Limb (tissue), 2 donors: ENCODE measurements around the gene RSPH9.
A peak's percentile ranks its signal among the peaks of the same experiment; 100 is the strongest.
"Not testable (repeated sequence)": the region's sequence is repeated elsewhere in the genome, so short reads cannot be mapped to it uniquely, and the experiment has no call there.

ENCODE experiments used
- DNase-seq, 2 donors: peaks; one replicate each; pipeline ENCODE4 v3.0.0-alpha.2; 2016; ENCODE audit errors: extremely low spot score in 2 of 2

Gene RSPH9

GRCh38 chr6:43682724-43683429, 38.0 kb downstream of the RSPH9 start:
- DNase-seq, result no peak

DNA sequence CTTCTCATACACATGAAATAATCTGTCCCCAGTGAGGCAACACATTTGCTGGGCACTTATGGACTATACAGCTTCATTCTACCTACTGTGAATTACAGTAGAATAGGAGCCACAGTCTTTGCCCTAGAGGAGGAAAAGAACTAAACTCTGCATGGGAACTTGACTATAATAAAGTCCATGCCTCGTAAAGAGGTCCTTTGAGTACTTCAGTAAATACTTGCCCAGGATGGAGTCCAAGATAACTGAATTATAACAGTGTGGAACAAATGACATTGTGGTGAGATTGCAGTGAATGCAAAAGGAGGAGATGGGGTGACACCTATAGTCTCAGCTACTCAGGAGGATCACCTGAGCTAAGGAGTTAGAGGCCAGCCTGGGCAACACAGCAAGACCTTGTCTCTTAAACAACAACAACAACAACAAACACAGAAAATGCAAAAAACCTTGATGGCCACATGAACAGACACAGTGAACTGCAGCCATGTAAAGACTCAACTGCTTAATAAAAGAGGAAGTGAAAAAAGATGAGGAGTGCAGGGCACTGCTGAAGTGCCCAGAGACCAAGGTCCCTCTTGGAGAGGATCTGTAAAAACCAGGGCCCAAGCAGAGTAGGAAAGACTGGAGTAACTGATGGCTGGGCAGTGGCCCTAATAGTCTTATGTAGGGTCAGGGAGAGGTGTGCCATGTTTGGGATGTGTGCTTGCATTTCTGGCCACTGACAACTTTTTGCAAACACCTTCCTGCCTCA, 39.0 kb downstream of the RSPH9 start:
- DNase-seq, result no peak

DNA sequence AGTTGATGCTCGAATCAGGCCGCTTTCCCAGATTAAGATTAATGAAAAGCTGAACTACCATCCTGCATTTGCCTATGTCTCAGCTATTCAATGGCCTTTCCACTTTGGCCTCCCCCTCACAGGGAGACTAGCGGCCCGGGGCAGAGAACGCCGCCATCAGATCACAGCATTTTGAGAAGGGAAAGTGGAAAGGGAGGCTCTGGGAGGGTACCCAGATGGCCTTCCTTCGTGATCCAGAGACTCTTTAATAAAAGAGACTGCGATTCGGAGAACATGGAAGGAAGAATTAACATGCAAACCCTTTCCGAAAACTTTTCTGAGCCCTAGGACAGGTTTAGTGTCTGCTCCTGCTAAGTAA, 42.2 kb downstream of the RSPH9 start:
- DNase-seq, result no peak

DNA sequence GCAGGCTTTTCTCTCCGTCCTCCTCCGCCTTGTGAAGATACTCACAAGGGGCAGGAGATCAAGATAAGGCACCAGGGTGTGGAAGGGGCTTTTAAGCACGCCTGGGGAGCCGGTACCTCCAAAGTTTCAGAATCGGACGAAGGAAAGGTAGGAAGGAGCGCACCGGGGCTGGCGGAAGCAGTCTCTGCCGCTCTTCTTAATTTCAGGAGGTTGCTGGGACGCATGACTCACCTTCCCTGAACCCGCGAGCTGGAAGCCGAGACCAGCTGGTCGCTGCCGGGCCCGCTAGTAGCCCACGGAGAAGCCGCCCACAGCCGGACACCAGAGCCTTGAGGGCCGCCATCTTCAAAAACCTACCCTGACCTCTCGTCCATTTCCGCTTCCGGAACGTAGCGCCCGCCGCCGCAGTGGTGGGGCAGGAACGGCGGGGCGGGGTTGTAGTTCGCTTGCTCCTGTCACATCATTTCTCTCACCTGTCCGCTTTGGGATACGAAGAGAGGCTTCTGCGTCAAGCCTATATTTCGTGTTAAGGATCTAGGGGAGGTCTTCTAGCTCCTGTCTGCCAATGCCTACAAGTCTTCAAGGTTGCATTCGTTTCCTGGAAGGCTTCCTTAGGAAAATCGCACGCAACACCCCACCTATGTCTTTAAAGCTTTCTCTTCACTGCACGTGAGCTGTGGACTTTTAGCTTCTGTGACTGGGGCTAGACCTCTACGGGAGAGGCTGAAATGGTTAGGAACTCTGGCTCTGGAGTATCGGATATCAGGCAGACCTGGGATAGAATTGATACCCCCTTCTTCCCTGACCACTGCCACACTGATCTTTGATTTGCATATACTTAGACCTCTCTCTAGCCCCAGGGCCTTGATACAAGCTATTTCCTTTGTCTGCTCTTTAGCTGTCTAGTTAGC, 42.9 kb downstream of the RSPH9 start, which contains the start of gene MRPS18A:
Gene MRPS18A (minus strand): TSS at position 355 of the 911 bp plus-strand sequence. CDS start 12 bp downstream, at position 343.
- DNase-seq, result peak; percentile 72 to 84

DNA sequence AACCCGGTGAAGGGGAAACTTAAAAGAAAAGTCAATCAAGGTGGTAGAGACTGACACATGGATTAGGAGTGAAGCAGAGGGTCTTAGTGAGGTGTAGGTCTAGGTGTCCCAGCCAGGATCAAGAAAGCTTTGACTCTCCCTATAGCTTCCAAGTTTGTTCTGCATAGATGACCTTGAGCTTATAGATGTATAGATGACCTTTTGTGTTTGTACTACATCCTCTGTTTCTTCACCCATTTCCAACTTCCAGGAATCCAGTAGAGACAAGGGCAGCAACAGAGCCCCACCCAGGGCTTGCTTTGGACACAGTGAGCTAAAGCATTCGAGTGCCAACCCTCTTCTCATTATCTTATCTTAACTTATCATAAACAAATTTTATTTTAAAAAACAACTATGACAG, 44.6 kb downstream of the RSPH9 start:
- DNase-seq, result no peak

DNA sequence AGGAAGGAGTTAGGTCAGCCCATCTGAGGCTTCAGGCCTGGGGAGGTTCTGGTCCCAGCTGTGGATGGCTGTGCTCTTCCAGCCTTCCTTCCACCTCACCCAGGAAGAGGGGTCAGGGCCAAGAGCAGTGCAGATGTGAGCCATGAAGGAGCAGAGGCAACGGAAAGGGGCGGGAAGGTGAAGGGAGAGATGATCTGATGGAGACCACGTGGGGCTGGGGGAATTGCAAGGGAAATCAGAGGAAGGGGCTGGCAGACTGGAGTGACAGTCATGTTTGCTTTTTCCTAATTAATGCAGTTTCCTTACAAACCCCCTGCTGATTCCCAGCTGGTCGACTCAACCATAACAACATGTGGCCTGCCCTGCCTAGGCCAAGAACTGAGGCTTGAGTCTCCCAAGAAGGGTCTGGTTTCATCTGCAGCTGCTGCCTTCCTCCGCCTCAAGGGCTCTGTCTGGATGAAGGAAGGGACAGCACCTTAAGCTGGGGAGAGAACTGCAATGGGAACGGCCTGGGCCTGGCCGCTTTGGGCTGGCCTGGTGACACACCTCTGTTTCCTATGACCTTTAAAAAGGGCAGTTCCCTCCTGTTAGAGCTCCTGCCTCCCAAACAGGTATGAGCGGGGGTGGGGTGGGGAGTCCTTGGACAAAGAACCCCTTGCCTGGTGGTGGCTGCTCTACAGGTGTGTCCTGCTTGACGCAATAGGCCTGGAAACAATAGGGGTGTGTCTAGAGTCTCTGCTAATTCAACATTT, 50.6 kb downstream of the RSPH9 start:
- peak in 1 of 2 donors; percentile 55 for DNase-seq

GRCh38 chr6:43695967-43696291, 51.1 kb downstream of the RSPH9 start:
- no peak for DNase-seq

- no peak for DNase-seq
Measured at GRCh38 chr6:43697421-43697820, 52.6 kb downstream of the RSPH9 start.

GRCh38 chr6:43698584-43699349, 53.9 kb downstream of the RSPH9 start:
- DNase-seq, result peak in 1 of 2 donors; percentile 55

DNA sequence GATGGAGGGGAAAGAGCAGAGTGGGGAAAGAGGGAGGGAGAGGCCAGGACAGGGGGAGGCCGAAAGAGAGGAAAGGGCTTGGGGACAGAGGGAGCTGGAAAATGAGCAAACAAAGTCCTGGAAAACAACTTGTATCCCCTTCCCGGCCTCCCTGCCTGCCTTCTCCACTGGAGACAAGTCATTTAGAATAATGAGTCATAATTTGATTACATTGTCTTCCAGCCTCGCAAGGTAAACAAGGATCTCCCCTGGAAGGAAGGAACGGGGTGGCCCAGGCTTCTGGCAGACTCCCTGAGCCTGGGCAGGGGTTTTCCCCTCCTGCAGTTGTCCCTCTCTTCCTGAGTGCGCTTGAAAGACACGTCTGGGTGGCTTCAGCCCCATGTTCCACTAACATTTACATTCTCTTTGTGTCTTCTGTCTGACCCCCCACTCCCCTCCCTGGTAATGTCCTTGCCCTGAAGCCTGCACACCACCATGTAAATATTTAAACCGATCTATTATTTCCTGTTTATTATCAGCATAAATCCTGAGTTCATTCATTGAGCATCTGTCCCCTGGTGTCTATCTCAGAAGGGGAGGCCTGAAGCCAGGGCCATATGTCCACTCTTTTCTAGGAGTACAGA, 54.8 kb downstream of the RSPH9 start:
- DNase-seq, result no peak

GRCh38 chr6:43700939-43701560, 56.2 kb downstream of the RSPH9 start:
- not testable (repeated sequence) for DNase-seq

DNA sequence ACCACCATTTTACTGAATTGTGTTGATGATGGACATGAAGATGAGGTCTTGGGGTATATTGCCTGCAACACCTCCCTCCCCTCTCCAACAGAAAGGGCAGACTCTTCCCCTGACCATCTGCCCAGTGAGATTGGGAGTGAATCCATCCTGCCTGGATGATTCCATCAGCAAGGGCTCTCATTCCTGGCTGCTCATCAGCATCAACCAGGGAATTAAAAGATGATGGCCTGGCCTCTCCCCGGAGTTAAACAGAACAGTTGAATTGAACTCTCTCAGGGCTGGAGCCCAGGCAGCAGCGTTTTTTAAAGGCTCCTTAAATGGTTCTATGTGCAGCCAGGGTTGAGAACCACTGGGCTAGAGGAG, 57.3 kb downstream of the RSPH9 start:
- DNase-seq, result no peak

DNA sequence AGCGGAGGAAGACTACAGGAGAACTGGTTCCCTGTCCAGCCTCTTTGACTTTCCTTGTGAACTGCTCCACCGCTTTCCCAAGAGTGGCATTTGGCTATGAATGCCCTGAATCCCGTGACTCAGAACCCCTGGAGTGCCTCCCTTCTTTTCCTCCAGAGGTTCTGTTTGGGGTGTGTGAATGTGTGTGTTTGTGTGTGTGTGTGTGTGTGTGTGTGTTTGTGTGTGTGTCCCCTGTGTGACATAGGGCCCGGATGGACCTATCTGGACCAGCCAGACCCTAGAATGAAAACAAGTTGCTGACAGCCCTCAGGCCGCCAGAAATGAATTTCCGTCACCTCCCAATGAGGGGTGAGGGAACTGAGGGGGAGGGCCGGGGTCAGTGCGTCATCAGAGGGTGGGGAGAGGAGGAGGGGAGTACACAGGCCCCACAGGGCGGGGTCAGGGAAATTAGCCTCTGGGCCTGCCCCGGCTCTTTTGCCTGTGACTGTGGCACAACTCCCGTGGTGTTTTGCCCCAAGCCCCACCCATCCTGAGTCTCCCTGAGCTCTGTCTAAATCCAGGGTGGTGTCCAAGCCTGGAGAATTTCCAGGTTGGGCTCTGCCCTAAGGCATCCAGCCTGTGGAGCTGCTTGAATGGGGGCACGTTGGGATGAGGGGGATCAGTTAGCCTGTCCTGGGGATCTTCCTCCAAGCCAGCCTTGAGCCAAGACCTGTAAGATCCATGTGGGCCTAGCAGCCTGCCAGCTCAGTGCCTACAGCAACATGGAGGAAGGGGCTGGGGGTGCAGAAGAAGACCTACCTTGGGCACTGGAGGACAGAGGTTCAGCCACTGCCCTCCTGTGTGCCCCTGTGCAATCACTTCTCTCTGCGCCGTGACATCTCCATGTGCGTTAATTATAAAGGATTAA, 58.0 kb downstream of the RSPH9 start:
- DNase-seq, result peak; percentile 82 to 83

GRCh38 chr6:43703512-43704429, 58.9 kb downstream of the RSPH9 start:
- no peak for DNase-seq

DNA sequence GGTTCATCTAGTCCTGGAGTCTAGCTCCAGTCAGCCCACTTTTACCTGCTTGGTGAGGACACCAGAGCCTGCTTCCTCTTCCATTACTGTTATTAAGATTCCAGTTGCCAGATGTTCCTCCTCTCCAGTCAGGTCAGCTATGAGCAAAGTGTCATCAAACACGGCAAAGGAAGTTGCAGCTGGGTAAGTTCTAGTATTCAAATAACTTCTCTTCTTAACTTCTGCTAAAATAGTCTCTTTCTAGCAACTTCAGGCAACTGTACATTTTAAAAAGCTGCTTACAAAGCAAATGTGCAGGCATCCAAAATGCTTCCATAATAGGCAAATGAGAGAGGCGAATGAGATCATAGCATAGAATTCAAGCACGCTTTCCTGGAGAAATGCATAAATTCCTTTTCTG, 61.2 kb downstream of the RSPH9 start:
- DNase-seq, result peak in 1 of 2 donors; percentile 62

- DNase-seq, result no peak
Measured at GRCh38 chr6:43706788-43707187, 62.0 kb downstream of the RSPH9 start.

DNA sequence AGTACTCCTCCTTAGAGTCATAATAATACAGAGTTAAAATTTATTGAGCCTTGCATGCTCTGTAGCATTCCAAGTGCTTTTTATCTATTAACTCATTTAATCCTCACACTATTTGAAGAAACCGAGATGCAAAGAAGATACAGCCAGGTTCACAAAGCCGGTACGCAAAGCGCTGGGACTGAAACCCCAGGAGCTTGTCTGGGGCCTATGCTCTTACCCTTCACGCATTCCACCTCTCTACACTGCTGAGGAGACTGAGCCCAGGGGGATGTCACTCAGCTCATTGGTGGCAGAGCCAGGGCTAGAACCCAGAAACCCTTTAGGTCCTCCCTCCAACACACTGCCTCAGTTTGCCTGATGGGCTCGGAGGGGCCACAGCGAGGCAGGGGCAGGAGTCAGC, 62.4 kb downstream of the RSPH9 start:
- DNase-seq, result no peak

DNA sequence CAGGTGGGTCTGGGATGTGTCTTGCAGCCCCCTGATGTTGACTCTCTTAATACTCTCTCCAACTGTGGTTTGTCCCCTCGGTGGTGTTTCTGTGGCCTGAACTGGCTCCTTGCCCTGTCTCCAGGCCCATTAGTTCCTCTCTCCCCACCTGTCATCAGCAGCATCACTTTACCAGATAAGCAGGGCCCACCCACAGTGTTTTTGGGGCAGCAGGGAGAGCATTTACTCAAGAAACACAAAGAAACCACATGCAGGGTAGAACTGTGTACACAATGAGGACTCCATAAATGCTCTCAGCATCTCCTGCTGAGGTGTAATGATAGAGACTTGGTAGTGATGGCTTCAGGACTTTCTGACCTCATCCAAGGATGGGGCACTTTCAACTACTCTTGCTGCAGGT, 62.9 kb downstream of the RSPH9 start:
- no peak for DNase-seq
